Bronchial epithelial cell (primary cell): ENCODE data around the gene MBD3L2B. TPM values are rescaled to one million over a fixed set of nuclear protein-coding genes. Genes with fewer than 3 reads are reported as not detected.
"Not testable (repeated sequence)": the region's sequence is repeated elsewhere in the genome, so short reads cannot be mapped to it uniquely, and the experiment has no call there.

Experiments used
- DNase-seq: peaks from one replicate; pipeline ENCODE4 v3.0.0-alpha.2; 2010; ENCODE audit warnings: low read depth
- FAIRE-seq: peaks from 2 replicates; lab custom pipeline; 2011; peaks lifted over from hg19 to GRCh38; lab: Jason Lieb, UNC
- H3K27me3 ChIP-seq: 2 replicates; pipeline ENCODE4 v1.5.1; 2011; ENCODE audit warnings: low read length; ENCODE audit not compliant: control insufficient read depth, insufficient read depth
- H3K36me3 ChIP-seq: 2 replicates; pipeline ENCODE4 v1.5.1; 2011; ENCODE audit warnings: low read length; ENCODE audit not compliant: control insufficient read depth, insufficient read depth
- H3K4me3 ChIP-seq: 2 replicates; pipeline ENCODE4 v1.5.1; 2011; ENCODE audit warnings: mild to moderate bottlenecking, low read depth, low read length, control low read depth
- total RNA-seq: library from RNA; depleted of rRNA; stranded (reverse); fragments of >200 nt; gene quantifications from 2 replicates; pipeline ENCODE4 v1.2.1, GENCODE V29; 2014
- TF ChIP-seq, protein P1 (sequence below): IDR thresholded peaks from 2 replicates; pipeline ENCODE4 v1.5.1; 2011; ENCODE audit warnings: mild to moderate bottlenecking, moderate library complexity, low read length, control low read depth, inconsistent platforms; ENCODE audit not compliant: insufficient read depth, severe bottlenecking

Gene MBD3L2B
- total RNA-seq, 1 donor from 2014 or later: not detected

DNA sequence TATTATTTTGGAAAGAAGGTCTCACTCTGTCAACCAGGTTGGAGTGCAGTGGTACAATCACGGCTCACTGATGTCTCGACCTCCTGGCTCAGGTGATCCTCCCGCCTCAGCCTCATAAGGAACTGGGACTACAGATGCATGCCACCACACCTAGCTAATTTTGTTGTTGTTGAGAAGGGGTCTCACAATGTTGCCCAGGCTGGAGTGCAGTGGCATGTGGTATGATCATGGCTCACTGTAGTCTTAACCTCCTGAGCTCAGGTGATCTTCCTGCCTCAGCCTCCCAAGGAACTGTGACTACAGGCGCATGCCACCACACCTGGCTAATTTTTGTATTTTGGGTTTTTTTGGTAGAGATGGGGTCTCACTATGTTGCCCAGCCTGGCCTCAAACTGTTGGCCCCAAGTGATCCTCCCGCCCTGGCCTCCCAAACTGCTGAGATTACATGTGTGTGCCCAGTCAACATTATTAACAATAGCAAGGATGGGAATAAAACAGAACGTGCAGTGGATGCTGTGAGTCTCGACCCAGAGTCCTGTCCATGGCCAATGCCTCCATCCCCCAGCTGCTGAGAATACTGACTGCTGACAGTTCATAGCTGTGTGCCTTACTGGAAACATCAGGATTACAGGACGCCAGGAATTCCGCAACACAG is 42.7 kb upstream of the MBD3L2B start:
- DNase-seq (no peak), FAIRE-seq (no peak)
- H3K27me3 ChIP-seq: no peaks in the 10 kb centered on the region
- TF ChIP-seq, protein P1, sequence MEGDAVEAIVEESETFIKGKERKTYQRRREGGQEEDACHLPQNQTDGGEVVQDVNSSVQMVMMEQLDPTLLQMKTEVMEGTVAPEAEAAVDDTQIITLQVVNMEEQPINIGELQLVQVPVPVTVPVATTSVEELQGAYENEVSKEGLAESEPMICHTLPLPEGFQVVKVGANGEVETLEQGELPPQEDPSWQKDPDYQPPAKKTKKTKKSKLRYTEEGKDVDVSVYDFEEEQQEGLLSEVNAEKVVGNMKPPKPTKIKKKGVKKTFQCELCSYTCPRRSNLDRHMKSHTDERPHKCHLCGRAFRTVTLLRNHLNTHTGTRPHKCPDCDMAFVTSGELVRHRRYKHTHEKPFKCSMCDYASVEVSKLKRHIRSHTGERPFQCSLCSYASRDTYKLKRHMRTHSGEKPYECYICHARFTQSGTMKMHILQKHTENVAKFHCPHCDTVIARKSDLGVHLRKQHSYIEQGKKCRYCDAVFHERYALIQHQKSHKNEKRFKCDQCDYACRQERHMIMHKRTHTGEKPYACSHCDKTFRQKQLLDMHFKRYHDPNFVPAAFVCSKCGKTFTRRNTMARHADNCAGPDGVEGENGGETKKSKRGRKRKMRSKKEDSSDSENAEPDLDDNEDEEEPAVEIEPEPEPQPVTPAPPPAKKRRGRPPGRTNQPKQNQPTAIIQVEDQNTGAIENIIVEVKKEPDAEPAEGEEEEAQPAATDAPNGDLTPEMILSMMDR: no peak
- H3K4me3 ChIP-seq: no peak overlapping the region
- no peaks in the 10 kb centered on the region for H3K36me3 ChIP-seq

GRCh38 chr19:7063339-7063738 is 42.1 kb upstream of the MBD3L2B start:
- Histone ChIP-seq H3K4me3 (no peak overlapping the region), H3K36me3 (no peaks in the 10 kb centered on the region), H3K27me3 (no peaks in the 10 kb centered on the region)
- TF ChIP-seq, protein P1: no peak
- FAIRE-seq (no peak), DNase-seq (no peak)

DNA sequence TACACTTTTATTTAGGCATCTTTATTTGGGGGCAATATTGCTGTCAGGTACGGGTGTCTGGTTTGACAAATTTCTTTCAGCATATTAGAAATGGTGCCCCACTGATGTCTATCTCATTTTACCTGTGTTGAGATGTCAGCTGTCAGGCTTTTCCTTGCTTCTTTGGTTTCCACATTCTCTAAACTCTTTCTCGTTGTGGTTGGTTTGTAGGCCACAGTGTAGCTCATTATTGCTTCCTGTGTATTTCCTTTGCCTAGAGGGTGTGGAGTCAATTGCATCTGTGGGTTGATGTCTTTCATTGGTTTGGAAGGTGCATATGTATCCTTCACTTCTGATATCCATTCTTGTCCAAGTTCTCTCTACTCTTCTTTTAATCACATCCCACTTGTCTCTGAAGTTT is 38.7 kb upstream of the MBD3L2B start:
- not testable (repeated sequence) for DNase-seq, FAIRE-seq, H3K27me3 ChIP-seq, H3K4me3 ChIP-seq, H3K36me3 ChIP-seq

DNA sequence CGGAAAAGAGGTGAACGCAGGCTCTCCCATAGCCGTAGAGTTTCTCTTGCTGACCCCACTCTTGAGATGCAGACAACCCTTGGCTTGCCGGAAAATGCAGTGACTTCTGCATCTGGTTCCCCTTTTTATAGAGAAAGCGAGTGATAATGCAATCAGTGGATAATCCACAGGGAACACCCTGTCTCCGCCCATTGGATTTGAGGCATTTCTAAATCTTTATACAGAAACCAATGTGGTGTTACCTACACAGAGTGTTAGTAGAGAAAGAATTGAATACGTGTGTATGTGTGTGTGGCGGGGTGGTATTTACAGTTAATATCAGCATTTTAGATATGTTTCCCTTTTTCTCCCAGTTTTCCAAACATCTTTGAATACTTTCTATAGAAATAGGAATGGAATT is 37.3 kb upstream of the MBD3L2B start, which contains the start of gene MBD3L3:
Gene MBD3L3, minus strand, starts transcription at position 101 of the 400 bp plus-strand sequence. Its CDS starts 71 bp downstream, at position 30.
- not testable (repeated sequence) for DNase-seq, H3K4me3 ChIP-seq, H3K27me3 ChIP-seq, FAIRE-seq, H3K36me3 ChIP-seq

DNA sequence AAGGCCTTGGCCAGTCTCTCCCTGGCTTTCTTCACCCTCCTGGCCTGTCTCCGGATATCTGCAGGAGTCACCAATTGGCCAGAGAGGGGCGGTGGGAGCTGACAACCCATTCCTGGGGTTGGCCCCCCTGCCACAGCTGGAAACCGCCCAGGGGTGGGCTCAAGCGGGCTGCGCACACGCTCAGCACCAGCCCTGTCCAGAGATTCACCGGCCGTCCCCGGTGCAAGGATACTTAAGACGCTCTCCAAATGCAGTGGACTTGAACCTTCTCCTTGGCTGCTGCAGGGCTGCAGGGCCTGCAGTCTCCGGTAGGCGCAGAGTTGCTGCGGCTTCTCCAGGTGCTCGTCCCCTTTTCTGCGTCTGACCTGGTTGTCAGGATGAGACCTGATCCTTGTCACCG is 35.1 kb upstream of the MBD3L2B start:
- not testable (repeated sequence) for H3K27me3 ChIP-seq, FAIRE-seq, DNase-seq, H3K36me3 ChIP-seq, H3K4me3 ChIP-seq

- DNase-seq, H3K4me3 ChIP-seq, FAIRE-seq, H3K36me3 ChIP-seq, H3K27me3 ChIP-seq: not testable (repeated sequence)
Observed at GRCh38 chr19:7055679-7056078, 34.4 kb upstream of the MBD3L2B start.

DNA sequence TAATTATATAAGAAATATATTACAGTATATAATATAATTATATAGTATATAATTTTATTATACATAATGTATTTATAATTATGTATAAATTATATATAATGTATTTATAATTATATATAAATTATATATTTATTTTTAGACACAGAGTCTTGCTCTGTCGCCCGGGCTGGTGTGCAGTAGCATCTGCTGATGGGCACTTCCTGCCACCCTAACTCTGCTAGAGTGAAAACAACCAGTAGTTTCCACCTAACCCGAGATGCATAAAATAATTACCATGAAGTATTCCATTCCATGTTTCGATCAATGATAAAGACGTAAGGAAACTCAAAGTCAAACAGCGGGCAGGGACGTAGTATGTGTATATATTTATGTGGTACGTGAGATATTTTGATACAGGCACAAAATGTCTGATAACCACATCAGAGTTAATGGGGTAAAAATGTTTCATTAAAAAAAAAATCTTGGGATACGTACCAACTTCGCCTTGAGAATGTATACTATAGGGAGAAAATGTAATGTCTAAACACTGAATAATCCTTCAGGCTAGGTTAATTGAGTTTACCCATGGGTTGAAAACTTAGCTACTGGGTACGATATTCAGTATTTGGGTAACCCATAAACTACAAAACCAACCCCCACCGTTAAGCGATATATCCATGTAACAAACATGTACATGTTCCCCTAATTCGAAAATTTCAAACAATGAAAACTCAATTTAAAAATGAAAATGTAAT is 33.6 kb upstream of the MBD3L2B start:
- not testable (repeated sequence) for H3K36me3 ChIP-seq, DNase-seq, H3K4me3 ChIP-seq, H3K27me3 ChIP-seq, FAIRE-seq

GRCh38 chr19:7052896-7053295 is 31.7 kb upstream of the MBD3L2B start:
- FAIRE-seq, H3K4me3 ChIP-seq, DNase-seq, H3K36me3 ChIP-seq, H3K27me3 ChIP-seq: not testable (repeated sequence)

- not testable (repeated sequence) for H3K36me3 ChIP-seq, H3K4me3 ChIP-seq, DNase-seq, H3K27me3 ChIP-seq, FAIRE-seq
Observed at GRCh38 chr19:7051421-7051820, 30.2 kb upstream of the MBD3L2B start.

DNA sequence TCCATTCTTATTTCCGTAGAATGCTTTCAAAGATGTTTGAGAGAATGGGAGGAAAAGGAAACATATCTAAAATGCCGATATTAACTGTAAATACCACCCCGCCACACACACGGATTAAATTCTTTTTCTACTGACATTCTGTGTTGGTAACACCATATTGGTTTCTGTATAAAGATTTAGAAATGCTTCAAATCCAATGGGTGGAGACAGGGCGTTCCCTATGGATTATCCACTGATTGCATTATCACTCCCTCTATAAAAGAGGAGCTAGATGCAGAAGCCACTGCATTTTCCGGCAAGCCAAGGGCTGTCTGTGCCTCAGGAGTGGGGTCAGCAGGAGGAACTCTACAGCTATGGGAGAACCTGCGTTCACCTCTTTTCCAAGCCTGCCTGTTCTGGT is 27.8 kb upstream of the MBD3L2B start, which contains the start of gene MBD3L2:
Gene MBD3L2, plus strand, starts transcription at position 301 of the 400 bp plus-strand sequence. Its CDS starts 53 bp downstream, at position 354.
- H3K4me3 ChIP-seq, FAIRE-seq, DNase-seq, H3K36me3 ChIP-seq, H3K27me3 ChIP-seq: not testable (repeated sequence)

- not testable (repeated sequence) for FAIRE-seq, H3K4me3 ChIP-seq, H3K36me3 ChIP-seq, DNase-seq, H3K27me3 ChIP-seq
Observed at GRCh38 chr19:7041563-7041962, 20.3 kb upstream of the MBD3L2B start.

GRCh38 chr19:7040079-7040478 is 18.8 kb upstream of the MBD3L2B start, which contains the start of gene MBD3L4:
MBD3L4 (minus strand) TSS chr19:7040179; CDS start chr19:7040144, 35 bp downstream.
- FAIRE-seq, H3K36me3 ChIP-seq, DNase-seq, H3K4me3 ChIP-seq, H3K27me3 ChIP-seq: not testable (repeated sequence)
